Measurements from ENCODE around the gene IL1RAPL2. TPM values are rescaled to one million over a fixed set of nuclear protein-coding genes. Genes with fewer than 3 reads are reported as not detected.

Gene IL1RAPL2
- total RNA-seq, 6 experiments from 2014 or later, result 0.13 to 0.70 (median 0.29) TPM; not detected in 1

DNA sequence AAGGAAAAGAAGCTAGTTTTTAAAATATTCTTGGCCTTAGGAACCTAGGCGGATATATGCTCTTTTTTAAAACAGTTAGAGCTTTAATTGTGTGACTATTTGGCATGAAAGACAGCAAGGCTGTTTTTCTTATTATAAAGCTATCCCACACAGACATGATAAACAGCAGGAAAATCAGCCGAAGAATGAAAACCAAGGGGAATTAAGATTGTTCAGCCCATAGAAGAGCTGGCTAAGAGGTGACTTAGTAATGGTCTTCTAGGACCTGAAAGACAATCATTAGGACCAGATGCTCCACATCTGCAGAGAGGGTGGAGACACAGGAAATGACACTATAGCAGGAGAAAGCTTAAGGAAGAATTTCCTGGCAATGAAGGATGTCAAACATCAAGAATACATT lies 1085.0 kb downstream of the IL1RAPL2 start:
- H3K27ac ChIP-seq, result no peak overlapping the region
- no peaks in the 10 kb centered on the region for H3K36me3 ChIP-seq
- H3K27me3 ChIP-seq, result no peaks in the 10 kb centered on the region
- H3K4me3 ChIP-seq, result no peak overlapping the region
- WGBS (ENCODE audit: insufficient coverage, low coverage, low lambda C conversion rate, missing lambda C conversion rate), result 85% methylated on average over 2 of the region's 2 CpGs
- no peaks in the 10 kb centered on the region for H3K4me1 ChIP-seq
- intact Hi-C loops (cut with DNase I), result no loop called here
- DNase-seq (no peak), ATAC-seq (no peak)
- H3K9me3 ChIP-seq, result no peaks in the 10 kb centered on the region
- TF ChIP-seq POLR2A (IDR thresholded peaks at IDR 0.05), result no peak
- TF ChIP-seq, protein P1, sequence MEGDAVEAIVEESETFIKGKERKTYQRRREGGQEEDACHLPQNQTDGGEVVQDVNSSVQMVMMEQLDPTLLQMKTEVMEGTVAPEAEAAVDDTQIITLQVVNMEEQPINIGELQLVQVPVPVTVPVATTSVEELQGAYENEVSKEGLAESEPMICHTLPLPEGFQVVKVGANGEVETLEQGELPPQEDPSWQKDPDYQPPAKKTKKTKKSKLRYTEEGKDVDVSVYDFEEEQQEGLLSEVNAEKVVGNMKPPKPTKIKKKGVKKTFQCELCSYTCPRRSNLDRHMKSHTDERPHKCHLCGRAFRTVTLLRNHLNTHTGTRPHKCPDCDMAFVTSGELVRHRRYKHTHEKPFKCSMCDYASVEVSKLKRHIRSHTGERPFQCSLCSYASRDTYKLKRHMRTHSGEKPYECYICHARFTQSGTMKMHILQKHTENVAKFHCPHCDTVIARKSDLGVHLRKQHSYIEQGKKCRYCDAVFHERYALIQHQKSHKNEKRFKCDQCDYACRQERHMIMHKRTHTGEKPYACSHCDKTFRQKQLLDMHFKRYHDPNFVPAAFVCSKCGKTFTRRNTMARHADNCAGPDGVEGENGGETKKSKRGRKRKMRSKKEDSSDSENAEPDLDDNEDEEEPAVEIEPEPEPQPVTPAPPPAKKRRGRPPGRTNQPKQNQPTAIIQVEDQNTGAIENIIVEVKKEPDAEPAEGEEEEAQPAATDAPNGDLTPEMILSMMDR (IDR thresholded peaks at IDR 0.05), result no peak

DNA sequence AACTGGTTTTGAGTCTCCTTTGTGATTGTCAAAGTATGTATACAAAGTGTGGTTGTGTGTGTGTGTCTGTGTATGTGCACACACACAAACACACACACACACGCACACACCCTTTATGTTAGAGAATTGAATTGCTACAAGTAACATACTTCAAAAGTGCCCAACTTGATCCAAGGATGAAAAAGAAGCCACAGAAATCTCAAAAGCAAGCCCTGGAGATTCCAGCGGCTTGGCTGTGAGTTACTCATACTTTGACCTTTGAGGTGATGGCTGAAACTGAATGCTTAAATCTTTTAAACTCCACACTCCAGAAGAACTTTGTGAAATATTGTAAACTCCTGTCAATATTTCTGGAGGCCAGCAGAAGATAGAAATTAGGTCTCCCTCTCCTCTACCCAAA lies 1087.9 kb downstream of the IL1RAPL2 start:
- H3K27me3 ChIP-seq, result no peaks in the 10 kb centered on the region
- intact Hi-C loops (cut with DNase I), result no loop called here
- DNase-seq (no peak), ATAC-seq (no peak)
- no peak overlapping the region for H3K27ac ChIP-seq
- TF ChIP-seq POLR2A (IDR thresholded peaks at IDR 0.05), result no peak
- TF ChIP-seq, protein P1 (IDR thresholded peaks at IDR 0.05), result no peak
- no peaks in the 10 kb centered on the region for H3K9me3 ChIP-seq
- no peaks in the 10 kb centered on the region for H3K4me1 ChIP-seq
- no peak overlapping the region for H3K4me3 ChIP-seq
- WGBS (ENCODE audit: insufficient coverage, low coverage, low lambda C conversion rate, missing lambda C conversion rate), result 75% methylated on average over 2 of the region's 2 CpGs
- no peaks in the 10 kb centered on the region for H3K36me3 ChIP-seq

DNA sequence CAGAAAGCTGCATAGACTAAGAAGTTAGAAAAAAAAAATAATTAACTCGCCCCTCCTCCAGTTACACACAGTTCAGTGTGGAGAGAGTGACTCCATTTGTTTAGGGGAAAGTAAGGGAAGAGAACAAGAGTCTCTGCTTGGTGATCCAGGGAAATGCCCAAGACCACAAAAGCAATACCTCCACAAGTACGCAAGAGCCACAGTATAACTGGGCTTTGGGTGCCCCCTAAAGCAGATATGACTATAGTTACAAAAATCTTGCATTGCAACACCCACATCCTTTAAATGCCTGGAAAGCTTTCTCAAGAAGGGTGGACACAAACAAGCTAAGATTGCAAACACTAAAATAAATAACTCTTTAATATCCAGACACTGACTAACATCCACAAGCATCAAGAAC lies 1092.1 kb downstream of the IL1RAPL2 start:
- TF ChIP-seq POLR2A (IDR thresholded peaks at IDR 0.05), result no peak
- TF ChIP-seq, protein P1 (IDR thresholded peaks at IDR 0.05), result no peak
- WGBS (ENCODE audit: insufficient coverage, low coverage, low lambda C conversion rate, missing lambda C conversion rate), result 58% methylated on average over 2 of the region's 2 CpGs

DNA sequence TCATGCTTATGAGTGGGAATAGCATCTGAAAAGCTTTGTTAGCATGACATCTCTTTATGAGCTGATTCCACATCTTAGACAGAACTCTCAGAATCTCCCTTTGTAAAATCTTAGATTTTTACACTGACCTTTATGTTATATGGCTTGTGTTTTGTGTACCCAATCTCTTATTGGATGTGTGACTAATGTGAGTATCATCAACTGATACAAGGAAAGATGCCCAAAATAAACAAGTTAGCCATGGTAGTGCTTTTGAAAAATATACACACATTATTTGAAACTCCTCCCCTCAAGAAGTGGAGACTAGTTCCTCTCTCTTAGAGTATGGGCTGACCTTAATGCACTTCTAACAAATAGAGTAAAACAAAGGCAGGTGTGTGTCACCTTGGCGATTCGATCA lies 1096.2 kb downstream of the IL1RAPL2 start:
- no CpG with 5 or more reads among the region's 2 CpGs for WGBS (ENCODE audit: insufficient coverage, low coverage, low lambda C conversion rate, missing lambda C conversion rate)
- no peak for ATAC-seq
- no peaks in the 10 kb centered on the region for H3K27me3 ChIP-seq

More for the DNA sequence above, 1092.1 kb downstream of the IL1RAPL2 start:
- Histone ChIP-seq H3K4me3 (no peak overlapping the region), H3K9me3 (no peaks in the 10 kb centered on the region), H3K4me1 (no peaks in the 10 kb centered on the region), H3K27ac (no peak overlapping the region), H3K27me3 (no peaks in the 10 kb centered on the region), H3K36me3 (no peaks in the 10 kb centered on the region)
- intact Hi-C loops (cut with DNase I), result no loop called here
- DNase-seq, result no peak
- no peak for ATAC-seq

More for the DNA sequence above, 1096.2 kb downstream of the IL1RAPL2 start:
- Histone ChIP-seq H3K9me3 (no peaks in the 10 kb centered on the region), H3K36me3 (no peaks in the 10 kb centered on the region), H3K27ac (no peak overlapping the region), H3K4me1 (no peaks in the 10 kb centered on the region), H3K4me3 (no peak overlapping the region)
- no peak for DNase-seq
- TF ChIP-seq, protein P1 (IDR thresholded peaks at IDR 0.05), result no peak
- TF ChIP-seq POLR2A (IDR thresholded peaks at IDR 0.05), result no peak
- intact Hi-C loops (cut with DNase I), result no loop called here

All from right lobe of liver (tissue), 6 donors.